HL-60/S4 treated with phorbol 12-myristate 13-acetate at 8.2 ng/mL for 4 days and 3 days (cell line): ENCODE data around the gene LONP1.
"Not testable (repeated sequence)": the region's sequence is repeated elsewhere in the genome, so short reads cannot be mapped to it uniquely, and the experiment has no call there.

Source experiments
- in situ Hi-C: fragments of 300-500 bp; cut with MboI; formaldehyde crosslinking; loops from 2 replicates; pipeline ENCODE4 v1.15.0; 2022; ENCODE audit warnings: low sequenced_read_pairs

Gene LONP1

DNA sequence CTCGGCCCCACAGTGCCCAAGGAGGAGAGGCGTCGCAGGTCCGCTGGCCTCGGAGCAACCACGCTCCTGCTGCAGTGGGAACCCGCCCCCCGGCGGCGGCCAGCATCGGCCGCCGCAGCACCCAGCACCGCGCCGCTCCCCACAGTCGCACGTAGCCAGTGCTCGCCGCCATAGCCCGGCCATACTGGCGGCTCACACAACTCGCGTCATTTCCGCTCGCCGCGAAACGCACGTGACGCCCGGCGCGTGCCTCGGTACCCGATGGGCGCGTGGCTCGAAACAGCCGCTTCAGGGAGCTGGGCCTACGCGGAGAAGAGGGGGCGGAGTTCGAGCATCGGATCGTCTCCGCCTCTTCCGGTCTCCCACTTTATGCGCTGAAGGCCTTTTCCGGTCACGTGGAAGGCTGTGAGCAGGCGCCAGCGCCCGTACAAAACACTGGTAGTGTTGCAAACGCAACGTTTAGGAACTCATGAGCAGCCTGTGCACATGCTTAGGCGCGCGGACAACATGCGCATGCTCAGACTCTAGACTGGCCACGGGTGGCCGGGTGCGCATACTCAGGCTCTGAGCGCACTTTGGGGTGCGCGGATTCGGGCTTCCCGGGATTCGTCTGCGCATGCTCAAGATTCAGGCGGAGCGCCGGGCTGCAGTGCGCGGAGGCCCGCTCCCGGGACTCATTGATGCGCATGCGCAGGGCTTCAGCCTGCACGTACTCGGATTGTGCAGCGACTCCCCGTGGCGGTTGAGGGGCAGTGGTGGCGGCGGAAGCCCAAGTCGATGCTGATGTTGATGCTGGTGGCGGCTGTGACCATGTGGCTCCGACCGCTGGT, at the start of gene LONP1, which contains the start of gene CATSPERD:
TSS of gene LONP1 (minus strand) at position 186 of the 830 bp plus-strand sequence. CDS start at position 172, 14 bp downstream.
TSS of gene CATSPERD (plus strand) at position 677 of the 830 bp plus-strand sequence. CDS start at position 778, 101 bp downstream.
- in situ Hi-C loops: no loop called here

- in situ Hi-C loops: no loop called here
Measured at GRCh38 chr19:5767949-5768348, 48.0 kb upstream of the LONP1 start.

- in situ Hi-C loops: no loop called here
Measured at GRCh38 chr19:5765220-5765619, 45.3 kb upstream of the LONP1 start.

DNA sequence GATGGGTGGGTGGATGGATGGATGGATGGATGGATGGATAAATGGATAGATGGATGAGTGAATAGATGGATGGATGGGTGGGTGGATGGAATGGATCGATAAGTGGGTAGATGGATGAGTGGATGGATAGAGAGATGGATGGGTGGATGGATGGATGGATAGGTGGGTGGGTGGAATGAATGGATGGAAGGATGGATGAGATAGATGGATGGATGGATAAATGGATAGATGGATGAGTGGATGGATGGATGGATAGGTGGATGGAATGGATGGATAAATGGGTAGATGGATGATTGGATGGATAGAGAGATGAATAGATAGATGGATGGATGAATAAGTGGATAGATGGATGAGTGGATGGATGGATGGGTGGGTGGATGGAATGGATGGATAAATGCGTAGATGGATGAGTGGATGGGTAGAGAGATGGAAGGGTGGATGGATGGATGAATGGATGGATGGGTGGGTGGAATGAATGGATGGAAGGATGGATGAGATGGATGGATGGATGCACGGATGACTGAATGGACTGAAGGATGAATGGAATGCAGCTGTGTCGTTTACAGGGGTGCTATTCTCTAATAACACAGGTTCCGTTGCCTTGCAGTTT, 42.8 kb upstream of the LONP1 start:
- in situ Hi-C loops: no loop called here

DNA sequence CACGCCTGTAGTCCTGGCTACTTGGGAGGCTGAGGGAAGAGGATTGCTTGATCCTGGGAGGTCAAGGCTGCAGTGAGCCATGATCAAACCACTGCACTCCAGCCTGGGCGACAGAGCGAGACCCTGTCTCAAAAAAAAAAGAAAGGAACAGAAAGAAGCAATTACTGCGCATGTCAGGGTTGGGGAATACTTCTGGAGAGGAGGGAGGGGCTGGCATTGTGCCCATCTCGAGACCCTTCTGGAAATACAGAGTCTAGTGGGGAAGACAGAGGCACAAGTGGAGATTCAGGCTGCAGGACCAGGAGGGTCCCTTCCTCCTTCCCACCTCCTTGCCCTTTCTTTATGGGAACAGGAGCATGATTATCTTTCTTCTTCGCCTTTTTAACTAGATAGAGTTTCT, 33.8 kb upstream of the LONP1 start:
- in situ Hi-C loops: no loop called here

- in situ Hi-C loops: no loop called here
Measured at GRCh38 chr19:5751709-5752108, 31.8 kb upstream of the LONP1 start.

- in situ Hi-C loops: no loop called here
Measured at GRCh38 chr19:5749505-5749904, 29.6 kb upstream of the LONP1 start.

GRCh38 chr19:5748920-5749319, 29.0 kb upstream of the LONP1 start:
- in situ Hi-C loops: not testable (repeated sequence)

DNA sequence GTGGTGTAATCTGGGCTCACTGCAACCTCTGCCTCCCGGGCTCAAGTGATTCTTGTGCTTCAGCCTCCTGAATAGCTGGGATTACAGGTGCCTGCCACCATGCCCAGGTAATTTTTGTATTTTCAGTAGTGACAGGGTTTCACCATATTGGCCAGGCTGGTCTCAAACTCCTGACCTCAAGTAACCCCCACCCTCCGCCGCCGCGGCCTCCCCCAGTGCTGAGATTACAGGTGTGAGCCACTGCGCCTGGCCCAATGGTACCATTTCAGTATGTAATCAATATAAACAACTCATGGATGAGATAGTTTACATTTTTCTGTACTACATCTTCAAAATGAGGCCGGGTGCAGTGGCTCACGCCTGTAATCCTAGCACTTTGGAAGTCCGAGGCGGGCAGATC, 25.1 kb upstream of the LONP1 start:
- in situ Hi-C loops: not testable (repeated sequence)

GRCh38 chr19:5743630-5744029, 23.7 kb upstream of the LONP1 start:
- in situ Hi-C loops: no loop called here

- in situ Hi-C loops: no loop called here
Measured at GRCh38 chr19:5742051-5742450, 22.1 kb upstream of the LONP1 start.

DNA sequence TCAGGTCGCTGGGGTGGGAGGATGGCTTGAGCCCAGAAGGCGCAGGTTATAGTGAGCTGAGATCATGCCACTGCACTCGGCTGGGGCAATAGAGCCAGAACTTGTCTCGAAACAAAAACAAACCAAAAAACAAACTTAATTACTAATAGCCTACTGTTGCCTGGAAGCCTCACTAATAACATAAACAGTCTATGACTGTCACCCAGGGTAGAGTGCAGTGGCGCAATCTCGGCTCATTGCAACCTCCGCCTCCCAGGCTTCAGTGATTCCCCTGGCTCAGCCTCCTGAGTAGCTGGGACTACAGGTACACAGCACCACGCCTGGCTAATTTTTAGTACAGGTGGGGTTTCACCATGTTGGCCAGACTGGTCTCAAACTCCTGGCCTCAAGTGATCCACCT, 18.5 kb upstream of the LONP1 start:
- in situ Hi-C loops: no loop called here

DNA sequence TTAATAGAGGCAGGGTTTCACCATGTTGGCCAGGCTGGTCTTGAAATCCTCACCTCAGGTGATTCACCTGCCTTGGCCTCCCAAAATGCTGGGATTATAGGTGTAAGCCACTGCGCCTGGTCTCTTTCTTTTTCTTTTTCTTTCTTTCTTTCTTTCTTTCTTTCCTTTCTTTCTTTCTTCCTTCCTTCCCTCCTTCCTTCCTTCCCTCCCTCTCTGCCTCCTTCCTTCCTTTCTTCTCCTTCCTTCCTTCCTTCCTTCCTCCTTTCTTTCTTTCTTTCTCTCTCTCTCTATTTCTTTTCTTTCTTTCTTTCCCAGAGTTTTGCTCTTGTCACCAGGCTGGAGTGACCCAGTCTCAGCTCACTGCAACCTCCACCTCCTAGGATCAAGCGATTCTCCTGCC, 13.2 kb upstream of the LONP1 start:
- in situ Hi-C loops: not testable (repeated sequence)

DNA sequence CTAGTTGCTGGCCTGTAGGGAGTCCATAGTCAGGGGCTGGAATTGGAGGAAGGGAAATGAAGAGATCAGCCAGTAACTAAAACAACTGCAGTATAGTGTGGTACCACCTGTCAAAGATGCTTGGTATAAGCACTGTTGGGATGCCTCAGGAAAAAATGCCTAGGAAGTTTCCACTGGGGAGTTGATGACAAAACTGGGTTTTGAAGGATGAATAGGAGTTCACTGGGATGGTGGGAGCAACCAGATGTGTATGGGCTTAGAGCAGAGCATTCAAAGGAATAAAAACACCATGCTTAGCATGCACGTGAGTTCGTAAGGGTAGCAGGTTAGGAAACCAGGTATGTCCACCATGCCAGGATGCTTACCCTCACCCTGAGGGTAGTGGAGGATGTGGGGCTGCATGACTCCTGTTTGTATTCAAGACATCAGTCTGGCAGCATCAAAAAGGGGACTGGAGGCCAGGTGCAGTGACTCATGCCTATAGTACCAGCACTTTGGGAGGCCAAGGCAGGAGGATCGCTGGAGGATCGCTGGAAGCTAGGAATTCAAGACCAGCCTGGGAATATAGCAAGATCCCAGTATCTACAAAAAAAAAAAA, 7.6 kb upstream of the LONP1 start:
- in situ Hi-C loops: no loop called here

DNA sequence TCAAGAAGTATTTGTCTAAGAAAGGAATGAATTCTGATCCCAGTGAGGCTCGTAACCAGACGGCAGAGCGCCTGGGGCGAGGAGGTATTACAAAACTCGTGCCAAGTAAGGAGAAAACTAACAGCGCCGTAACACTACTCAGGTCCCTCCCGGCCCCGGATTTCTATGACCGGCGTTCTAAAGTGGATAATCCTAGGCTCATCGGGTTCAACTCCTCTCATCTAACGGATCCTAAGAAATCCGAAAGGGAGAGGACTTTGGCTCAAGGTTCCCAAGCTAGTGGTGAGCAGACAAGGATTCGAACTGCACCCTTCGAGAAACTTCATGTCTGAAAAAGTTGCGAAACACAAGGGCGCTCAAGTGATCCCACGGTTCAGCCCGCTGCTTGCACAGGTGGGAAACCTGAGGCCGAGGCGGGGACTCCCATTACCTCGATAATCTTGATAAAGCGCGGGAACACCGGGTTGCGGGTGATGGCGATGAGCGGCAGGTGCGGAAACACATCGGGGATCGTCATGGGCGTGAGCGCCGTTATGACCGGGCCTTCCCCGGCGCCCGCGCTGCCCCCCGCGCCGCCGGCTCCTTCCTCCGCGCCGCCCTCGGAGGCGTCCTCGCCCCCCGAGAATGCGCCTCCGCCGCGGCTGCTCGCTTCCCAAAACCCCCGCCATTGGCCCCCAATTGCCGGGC, 529 bp downstream of the LONP1 start:
- in situ Hi-C loops: no loop called here

GRCh38 chr19:5718579-5719273, 1.2 kb downstream of the LONP1 start:
- in situ Hi-C loops: no loop called here

DNA sequence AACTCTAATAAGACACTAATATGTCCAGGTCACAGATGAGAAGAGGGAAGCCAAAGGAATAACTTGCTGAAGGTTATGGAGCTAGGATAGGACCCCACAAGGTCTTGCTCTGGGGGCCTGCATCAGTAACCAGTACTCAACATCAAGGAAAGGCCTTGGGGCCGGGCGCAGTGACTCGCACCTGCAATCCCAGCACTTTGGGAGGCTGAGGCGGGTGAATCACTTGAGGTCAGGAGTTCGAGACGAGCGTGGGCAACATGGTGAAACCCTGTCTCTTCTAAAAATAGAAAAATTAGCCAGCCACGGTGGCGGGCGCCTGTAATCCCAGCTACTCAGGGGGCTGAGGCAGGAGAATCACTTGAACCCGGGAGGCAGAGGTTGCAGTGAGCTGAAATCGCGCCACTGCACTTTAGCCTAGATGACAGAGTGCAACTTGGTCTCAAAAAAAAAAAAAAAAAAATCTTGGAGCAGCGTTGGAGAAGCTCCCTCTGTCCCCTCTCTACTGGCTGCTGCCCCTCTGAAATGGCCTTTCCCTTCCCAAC, 1.8 kb downstream of the LONP1 start:
- in situ Hi-C loops: no loop called here

DNA sequence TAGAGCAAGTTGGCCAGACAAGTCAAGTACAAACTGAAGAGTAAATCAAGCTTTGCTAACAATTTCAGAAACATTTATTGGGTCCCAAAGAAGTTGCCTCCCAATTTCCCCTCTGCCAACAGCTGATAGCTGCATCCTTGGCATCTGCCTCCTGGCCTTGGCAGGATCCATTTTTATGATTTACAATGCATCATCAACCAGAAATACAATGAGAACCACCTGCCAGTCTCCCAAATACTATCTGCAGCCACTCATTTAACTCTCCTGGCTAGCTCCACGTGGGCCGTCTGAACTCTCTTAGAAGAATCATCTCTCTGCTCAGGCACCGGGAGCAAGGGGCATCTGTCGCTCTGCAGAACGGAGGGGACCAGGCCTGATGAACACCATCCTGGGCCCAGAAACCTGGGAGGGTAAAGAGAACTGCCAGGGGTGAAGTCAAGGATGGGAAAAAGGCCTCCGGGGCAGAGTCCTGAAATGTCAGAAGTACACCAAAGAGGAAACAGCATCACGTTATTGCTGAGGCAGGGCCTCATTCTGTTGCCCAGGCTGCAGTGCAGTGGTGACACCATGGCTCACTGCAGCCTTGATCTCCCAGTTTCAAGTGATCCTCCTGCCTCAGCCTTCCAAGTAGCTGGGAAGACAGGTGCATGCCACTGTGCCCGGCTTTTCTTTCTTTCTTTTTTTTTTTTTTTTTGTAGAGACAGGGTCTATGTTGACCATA, 2.6 kb downstream of the LONP1 start:
- in situ Hi-C loops: no loop called here

GRCh38 chr19:5714816-5715215, 5.1 kb downstream of the LONP1 start:
- in situ Hi-C loops: no loop called here

- in situ Hi-C loops: no loop called here
Measured at GRCh38 chr19:5713228-5713627, 6.7 kb downstream of the LONP1 start.
